Hindlimb muscle (tissue), 1 donor: ENCODE measurements around the gene PTPRN2. TPM values are rescaled to one million over a fixed set of nuclear protein-coding genes. Genes with fewer than 3 reads are reported as not detected.

Experiments used
- DNase-seq: peaks from one replicate; pipeline ENCODE4 v3.0.0-alpha.2; 2013
- polyA plus RNA-seq: library from polyadenylated mRNA; unstranded; fragments of 120-200 nt; gene quantifications from one replicate; pipeline ENCODE4 v1.2.1, GENCODE V29; 2013; ENCODE audit not compliant: insufficient read length

PTPRN2 gene
- polyA plus RNA-seq, 1 donor = 2.0 TPM

- DNase-seq = no peak
Measured at GRCh38 chr7:158019726-158020705, 567.6 kb downstream of the PTPRN2 start.

DNA sequence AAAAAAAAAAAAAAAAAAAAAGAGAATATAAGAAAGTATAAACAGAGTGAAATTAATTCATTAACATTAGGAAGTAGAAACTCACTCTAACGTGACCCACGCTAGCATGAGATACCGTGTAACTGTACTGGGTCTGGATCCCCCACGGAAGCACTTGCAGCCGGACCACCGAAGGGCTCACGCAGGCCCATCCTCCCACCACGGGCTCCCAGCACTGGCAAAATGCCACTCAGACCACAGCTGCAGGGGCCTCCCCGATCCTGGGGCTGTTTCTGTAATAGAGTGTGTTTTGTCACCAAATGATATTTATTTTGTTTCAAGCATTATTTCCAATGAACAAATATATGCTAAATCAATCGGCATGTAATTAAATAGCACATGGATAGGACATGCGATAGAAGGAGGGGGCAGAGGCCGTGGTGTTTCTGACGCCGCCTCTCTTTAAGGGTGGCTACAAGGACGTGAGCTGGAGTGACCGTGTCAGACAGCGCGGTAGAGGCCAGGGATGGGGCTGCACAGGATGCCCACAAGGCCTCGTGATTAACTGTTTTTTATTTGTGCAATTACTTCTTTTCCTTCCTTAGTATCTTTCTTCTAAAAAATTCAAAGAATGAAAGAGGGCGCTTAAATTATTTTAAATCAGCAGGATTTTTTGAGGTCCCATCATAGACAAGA, 568.5 kb downstream of the PTPRN2 start:
- no peak for DNase-seq

- DNase-seq = no peak
Measured at GRCh38 chr7:158018098-158018762, 569.4 kb downstream of the PTPRN2 start.

DNA sequence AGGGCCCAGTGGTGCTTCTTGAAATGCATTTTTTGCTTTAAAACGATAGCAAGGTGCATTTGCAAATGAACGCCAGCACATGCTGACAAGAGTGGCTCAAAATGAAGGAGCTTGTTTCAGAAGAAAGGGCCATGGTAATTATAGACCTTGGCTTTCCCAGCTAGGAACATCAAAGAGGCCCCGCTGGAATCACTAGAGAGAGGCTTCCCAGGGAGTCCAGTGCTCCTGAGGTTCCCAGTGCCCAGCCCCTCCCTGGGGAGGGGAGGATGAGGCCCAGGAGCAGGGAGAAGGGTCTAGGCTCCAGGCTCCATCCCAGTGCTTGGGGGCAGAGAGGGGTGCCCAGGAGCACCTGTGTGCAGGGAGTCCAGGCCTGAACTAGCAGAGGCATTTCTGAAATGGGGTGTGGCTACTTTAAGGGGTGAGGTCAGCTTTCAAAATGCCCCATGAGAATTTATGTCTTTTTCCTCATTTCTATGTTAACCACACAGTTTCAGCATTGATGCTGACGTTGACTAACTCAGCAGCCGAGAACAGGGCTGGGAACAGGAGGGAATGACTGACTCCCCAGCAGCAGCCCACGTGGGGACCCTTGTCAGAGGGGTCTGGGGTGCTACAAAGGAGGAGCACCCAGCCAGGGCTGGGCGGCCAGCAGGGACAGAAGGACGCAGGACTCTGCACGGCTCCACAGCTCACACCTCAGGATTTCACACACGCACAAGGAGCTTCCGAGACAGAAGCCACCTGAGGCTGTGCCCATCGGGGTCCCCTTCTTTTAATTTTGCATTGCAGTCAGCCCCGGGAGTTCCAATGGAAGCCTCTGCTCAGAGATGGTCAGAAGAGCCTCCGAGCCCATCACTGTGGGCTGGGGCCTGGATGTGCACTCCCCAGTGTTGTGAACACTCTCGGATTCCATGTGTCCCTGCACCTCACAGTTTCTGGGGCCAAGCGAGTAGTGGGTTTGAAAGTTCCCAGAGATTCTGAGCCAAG, 570.2 kb downstream of the PTPRN2 start:
- DNase-seq = no peak

- DNase-seq = peak; percentile 54
Measured at GRCh38 chr7:158016180-158017097, 571.2 kb downstream of the PTPRN2 start.

- DNase-seq = no peak
Measured at GRCh38 chr7:158015403-158016179, 572.0 kb downstream of the PTPRN2 start.

DNA sequence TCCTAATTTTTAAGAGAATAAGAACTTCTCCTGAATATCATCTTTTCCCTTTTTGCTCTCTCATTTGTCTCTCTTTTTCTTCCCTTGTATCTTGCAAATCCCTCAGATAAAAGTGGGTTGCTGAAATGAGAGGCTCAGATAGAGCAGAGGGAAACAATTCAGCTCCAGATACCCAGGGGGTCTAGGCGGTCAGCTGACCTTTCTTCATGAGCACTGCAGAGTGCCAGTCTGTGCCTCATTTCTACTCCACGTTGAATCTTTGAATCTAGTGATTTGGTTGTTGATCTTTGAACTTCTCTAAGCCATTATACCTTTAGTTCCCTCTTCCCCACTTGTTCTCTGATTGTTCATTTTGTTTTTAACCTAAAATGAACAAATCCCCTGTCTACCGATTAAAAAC, 572.6 kb downstream of the PTPRN2 start:
- no peak for DNase-seq

DNA sequence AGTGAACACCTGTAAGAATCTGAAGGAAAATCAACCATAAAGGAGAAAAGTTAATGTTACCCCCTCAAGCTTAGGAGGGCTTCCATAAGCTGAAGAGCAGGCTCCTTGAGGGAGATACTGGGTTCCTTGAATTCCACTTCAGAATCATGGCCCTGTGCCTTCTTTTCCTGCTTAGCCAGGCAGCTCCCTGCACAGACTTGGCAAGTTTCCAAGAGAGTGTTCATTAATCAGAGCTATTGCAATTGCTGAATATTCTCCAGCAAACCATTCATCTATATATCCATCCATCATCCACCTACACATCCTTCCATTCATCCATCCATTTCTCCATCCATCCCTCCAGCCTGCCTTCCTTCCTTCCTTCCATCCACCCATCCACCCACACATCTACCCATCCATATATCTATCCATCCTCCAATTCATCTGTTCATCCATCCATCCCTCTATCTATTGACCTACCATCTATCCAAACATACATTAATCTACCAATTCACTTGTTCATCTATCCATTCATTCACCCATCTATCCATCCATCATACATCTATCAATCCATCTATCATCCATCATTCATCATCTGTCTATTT, 574.4 kb downstream of the PTPRN2 start:
- no peak for DNase-seq

DNA sequence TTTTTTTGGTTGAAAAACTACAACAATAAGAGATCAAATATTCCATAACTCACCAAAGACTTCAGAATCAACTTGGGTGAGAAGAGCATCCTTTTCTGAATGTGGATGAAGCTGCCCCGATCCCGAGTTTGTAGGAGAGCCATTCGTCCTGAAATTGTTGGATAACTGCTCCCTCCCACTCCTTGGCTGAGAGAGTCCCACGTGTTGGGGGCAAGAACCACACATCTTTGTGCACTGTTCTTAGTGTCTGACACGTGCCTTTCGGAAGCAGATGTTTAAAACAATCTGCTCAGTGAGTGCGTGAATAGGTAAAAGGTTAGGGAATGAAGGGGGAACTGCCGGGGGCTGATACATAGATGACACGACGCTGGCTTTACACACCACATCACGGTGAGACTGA, 575.7 kb downstream of the PTPRN2 start:
- DNase-seq = no peak

GRCh38 chr7:158010961-158011693, 576.5 kb downstream of the PTPRN2 start:
- no peak for DNase-seq

GRCh38 chr7:158009886-158010285, 577.7 kb downstream of the PTPRN2 start:
- DNase-seq = no peak

DNA sequence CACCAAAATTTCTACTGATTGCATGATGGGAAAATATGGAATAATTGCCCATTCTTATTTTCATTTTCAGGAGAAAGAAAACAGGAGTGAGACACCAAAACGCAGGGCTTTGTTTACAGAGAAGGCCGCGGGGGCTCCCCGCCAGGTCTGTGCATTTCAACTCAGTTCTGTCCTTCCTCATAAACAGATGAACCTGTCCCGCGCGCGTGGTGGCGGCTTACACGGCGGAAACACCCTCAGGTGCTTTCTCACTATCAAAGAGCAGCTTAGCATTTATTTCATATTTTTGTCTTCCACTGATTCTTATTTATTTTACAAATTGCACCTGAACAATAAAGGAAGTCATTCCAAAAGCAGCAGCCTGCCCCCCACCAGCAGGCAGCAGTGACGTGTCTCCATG, 579.4 kb downstream of the PTPRN2 start:
- DNase-seq = no peak

GRCh38 chr7:158007697-158008257, 579.8 kb downstream of the PTPRN2 start:
- DNase-seq = no peak

DNA sequence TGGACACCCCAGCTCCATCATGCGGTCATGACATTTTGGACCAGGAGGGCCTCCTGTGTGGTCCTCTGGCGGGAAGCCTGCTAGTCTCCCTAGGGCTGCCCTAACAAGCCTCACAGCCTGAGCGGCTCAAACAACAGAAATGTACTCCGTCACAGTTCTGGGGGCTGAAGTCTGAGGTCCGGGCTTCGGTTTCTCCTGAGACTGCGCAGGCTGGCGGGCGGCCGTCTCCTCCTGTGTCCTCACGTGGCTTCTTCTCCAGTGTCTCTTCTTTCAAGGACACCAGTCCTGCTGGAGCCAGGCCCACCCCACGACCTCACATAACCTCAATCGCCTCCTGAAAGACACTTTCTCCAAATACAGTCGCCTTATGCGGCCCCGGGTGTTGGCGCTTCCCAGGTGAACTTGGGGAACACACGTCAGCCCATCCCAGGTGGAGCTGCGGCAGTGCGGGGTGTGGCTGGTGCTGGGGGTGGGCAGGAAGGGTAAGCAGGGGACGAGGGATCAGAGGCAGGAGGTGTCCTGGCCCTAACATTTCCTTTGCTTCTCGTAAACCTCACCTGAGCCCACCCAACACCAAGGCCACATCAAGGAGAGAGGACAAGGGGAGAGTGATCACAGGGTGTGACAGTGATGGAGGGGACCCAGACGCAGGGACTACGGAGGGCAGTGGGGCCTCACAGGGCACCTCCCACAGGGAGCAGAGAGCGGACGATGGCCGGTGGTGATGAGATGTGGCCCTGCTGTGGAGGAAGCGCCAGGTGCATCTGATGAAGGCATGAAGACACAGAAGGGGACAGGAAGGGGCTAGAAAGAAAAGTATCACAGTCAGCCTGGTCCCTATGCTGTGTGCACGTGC, 580.6 kb downstream of the PTPRN2 start:
- DNase-seq = no peak

- no peak for DNase-seq
Measured at GRCh38 chr7:158005531-158005930, 582.1 kb downstream of the PTPRN2 start.

DNA sequence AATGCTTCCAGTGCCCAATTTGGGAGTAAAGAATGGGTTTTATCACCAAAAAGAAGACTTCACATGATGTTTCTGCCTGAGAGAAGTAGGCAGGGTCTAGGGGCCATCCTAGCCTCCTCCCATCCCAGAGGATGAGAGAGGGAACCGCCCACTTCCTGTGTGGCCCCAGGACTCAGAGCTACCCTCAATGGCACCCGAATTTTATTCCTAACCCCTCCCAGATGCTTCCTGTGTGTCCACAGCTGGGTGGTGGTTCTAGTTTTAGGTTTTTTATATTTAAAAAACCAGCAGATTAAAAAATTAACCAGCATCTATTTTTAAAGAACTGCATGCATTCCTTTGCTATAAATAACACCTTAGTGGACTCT, 583.5 kb downstream of the PTPRN2 start:
- no peak for DNase-seq

DNA sequence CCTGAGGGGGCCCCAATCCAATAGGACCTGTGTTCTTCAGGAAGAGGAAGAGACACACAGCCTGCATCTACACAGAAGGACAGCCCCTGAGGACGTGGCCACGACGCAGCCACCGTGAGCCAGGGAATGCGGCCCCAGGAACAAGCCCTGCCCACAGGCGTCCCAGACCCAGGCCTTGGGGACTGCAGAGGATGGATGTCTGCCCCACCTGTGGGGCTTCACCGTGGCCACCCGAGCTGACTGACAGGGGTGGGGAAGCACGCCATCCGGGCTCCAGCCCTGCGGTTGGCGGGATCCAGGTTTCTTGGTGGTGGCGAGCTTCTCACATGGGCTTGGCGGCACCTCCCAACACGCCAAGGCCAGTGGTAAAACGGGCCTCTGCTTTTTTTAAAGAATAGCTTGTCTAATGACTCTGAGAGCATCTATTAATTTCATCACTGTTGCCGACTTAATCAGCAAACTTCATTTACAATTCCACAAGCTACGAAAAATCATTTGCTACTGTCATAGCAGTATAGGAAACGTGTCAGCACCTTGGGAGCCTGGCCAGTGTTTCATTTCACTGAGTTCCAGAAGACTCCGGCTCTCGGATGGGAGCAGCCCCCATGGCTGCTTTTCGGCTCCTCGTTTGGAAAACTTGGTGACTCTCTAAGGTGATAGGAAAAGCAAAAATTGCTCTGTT, 584.0 kb downstream of the PTPRN2 start:
- no peak for DNase-seq
